ENCODE data around the gene NOC2L.

DNA sequence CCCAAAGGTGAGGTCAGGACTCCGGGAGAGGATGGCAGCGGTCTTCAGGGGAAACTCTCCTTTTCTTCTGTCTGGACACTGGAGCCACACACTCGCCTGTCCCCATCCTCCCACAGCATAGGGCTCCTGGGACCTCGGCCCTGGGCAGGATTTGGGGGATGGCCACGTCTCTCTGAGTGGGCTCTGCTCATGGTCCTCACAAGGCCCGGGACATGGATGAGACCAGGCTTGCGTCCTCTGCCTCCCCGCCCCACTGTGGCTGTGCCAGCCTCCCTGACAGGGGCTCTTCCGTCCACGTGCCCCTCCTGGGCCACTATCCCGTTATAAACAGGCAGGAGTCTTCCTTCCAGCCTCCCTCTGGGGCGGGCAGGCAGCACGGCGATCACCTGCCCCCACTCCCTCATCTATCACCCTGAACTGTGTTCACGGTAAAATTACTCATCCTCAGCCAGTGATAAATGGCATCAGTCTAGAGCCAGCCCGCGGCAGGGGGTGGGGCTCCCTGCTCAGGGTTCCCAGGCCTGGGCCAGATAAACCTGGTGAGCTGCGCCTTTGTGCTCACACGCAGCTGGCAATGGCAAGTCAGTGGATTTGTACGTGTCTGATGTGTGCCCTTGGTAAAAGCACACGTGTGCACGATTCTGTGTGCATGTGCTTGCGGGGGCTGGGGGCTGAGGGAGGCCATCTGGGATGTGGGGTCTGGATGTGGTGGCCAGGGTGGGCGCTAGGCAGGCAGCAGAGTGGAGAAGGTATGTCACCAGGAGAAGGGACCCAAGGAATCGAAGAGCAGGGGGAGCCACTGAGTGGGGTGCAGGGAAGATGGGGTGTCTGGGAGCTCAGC, 48.0 kb downstream of the NOC2L start:
- TF ChIP-seq, protein P1, sequence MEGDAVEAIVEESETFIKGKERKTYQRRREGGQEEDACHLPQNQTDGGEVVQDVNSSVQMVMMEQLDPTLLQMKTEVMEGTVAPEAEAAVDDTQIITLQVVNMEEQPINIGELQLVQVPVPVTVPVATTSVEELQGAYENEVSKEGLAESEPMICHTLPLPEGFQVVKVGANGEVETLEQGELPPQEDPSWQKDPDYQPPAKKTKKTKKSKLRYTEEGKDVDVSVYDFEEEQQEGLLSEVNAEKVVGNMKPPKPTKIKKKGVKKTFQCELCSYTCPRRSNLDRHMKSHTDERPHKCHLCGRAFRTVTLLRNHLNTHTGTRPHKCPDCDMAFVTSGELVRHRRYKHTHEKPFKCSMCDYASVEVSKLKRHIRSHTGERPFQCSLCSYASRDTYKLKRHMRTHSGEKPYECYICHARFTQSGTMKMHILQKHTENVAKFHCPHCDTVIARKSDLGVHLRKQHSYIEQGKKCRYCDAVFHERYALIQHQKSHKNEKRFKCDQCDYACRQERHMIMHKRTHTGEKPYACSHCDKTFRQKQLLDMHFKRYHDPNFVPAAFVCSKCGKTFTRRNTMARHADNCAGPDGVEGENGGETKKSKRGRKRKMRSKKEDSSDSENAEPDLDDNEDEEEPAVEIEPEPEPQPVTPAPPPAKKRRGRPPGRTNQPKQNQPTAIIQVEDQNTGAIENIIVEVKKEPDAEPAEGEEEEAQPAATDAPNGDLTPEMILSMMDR (IDR thresholded peaks at IDR 0.05): no peak
- no peak for TF ChIP-seq POLR2A (IDR thresholded peaks at IDR 0.05; ENCODE audit: low read depth)
- TF ChIP-seq EP300 (IDR thresholded peaks at IDR 0.05): no peak

Measured in esophagus muscularis mucosa (tissue), 4 donors.